ENCODE results near the gene ZNF678. TPM values are rescaled to one million over a fixed set of nuclear protein-coding genes. Genes with fewer than 3 reads are reported as not detected.

ZNF678 gene
- total and polyA plus RNA-seq, 2 experiments from 2014 or later = 0.86 to 1.7 TPM

- no peaks in the 10 kb centered on the region for H3K27me3 ChIP-seq (replicated peaks; ENCODE audit: insufficient read depth)
- H3F3A ChIP-seq (ENCODE audit: insufficient read depth) = no peaks in the 10 kb centered on the region
- no peak overlapping the region for H3K4me3 ChIP-seq
- H3K9me2 ChIP-seq (ENCODE audit: insufficient read depth) = no peaks in the 10 kb centered on the region
- TF ChIP-seq EZH2phosphoT487 (IDR thresholded peaks at IDR 0.05; ENCODE audit: insufficient read depth, low read depth) = no peak
- TF ChIP-seq EZH2 (IDR thresholded peaks at IDR 0.05; ENCODE audit: insufficient read depth, poor library complexity, severe bottlenecking) = no peak
- no peaks in the 10 kb centered on the region for H3K9me3 ChIP-seq (ENCODE audit: low read depth)
- no peak for DNase-seq
- H3K4me1 ChIP-seq (ENCODE audit: insufficient read depth) = no peaks in the 10 kb centered on the region
- no peaks in the 10 kb centered on the region for H3K36me3 ChIP-seq (ENCODE audit: low read depth)
- WGBS, 2 experiments (ENCODE audit: low coverage in 1 of 2, low lambda C conversion rate in 2 of 2, missing lambda C conversion rate in 2 of 2) = 73 to 81% methylated on average over 5 of the region's 5 CpGs
- H3K79me2 ChIP-seq (ENCODE audit: insufficient read depth) = no peaks in the 10 kb centered on the region
- no peaks in the 10 kb centered on the region for H4K20me1 ChIP-seq (ENCODE audit: insufficient read depth)
- H3K9ac ChIP-seq = no peak overlapping the region
- no peak overlapping the region for H3K4me2 ChIP-seq (ENCODE audit: unreplicated experiment)
- in situ Hi-C loops (cut with MboI) = no loop called here
- no peak overlapping the region for H3K27ac ChIP-seq
- H2AFZ ChIP-seq = no peak overlapping the region
Measured at GRCh38 chr1:227545361-227545760, 18.0 kb upstream of the ZNF678 start.

DNA sequence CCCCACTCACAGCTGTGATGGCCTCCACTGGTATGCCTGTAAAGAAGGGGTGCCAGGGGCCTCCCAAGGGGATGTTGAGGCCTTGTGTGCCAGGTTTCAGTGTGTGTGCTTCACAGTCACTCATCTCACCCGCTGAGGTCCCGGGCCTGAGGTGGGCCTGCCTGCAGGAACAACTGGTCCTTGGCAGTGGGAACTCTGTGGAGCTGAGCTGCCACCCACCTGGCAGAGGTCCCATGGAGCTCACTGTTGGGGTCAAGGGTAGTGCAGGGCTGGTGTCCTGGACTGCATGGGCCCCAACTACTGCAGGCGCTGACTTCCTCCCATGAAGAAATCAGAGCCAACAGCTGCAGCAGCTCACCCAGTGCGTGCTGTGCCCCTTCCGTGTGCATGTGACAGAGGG, 17.3 kb upstream of the ZNF678 start:
- no peaks in the 10 kb centered on the region for H3K27me3 ChIP-seq (replicated peaks; ENCODE audit: insufficient read depth)
- no peaks in the 10 kb centered on the region for H3K79me2 ChIP-seq (ENCODE audit: insufficient read depth)
- no peak overlapping the region for H2AFZ ChIP-seq
- H3K9ac ChIP-seq = no peak overlapping the region
- no peaks in the 10 kb centered on the region for H4K20me1 ChIP-seq (ENCODE audit: insufficient read depth)
- no peak overlapping the region for H3K27ac ChIP-seq
- TF ChIP-seq EZH2phosphoT487 (IDR thresholded peaks at IDR 0.05; ENCODE audit: insufficient read depth, low read depth) = no peak
- TF ChIP-seq EZH2 (IDR thresholded peaks at IDR 0.05; ENCODE audit: insufficient read depth, poor library complexity, severe bottlenecking) = no peak
- no peak overlapping the region for H3K4me3 ChIP-seq
- no peaks in the 10 kb centered on the region for H3K9me2 ChIP-seq (ENCODE audit: insufficient read depth)
- no peaks in the 10 kb centered on the region for H3K36me3 ChIP-seq (ENCODE audit: low read depth)
- H3K4me2 ChIP-seq (ENCODE audit: unreplicated experiment) = no peak overlapping the region
- in situ Hi-C loops (cut with MboI) = no loop called here
- H3F3A ChIP-seq (ENCODE audit: insufficient read depth) = no peaks in the 10 kb centered on the region
- 80 to 88% methylated on average over 5 of the region's 5 CpGs for WGBS, 2 experiments (ENCODE audit: low coverage in 1 of 2, low lambda C conversion rate in 2 of 2, missing lambda C conversion rate in 2 of 2)
- H3K4me1 ChIP-seq (ENCODE audit: insufficient read depth) = no peaks in the 10 kb centered on the region
- DNase-seq = no peak
- no peaks in the 10 kb centered on the region for H3K9me3 ChIP-seq (ENCODE audit: low read depth)

DNA sequence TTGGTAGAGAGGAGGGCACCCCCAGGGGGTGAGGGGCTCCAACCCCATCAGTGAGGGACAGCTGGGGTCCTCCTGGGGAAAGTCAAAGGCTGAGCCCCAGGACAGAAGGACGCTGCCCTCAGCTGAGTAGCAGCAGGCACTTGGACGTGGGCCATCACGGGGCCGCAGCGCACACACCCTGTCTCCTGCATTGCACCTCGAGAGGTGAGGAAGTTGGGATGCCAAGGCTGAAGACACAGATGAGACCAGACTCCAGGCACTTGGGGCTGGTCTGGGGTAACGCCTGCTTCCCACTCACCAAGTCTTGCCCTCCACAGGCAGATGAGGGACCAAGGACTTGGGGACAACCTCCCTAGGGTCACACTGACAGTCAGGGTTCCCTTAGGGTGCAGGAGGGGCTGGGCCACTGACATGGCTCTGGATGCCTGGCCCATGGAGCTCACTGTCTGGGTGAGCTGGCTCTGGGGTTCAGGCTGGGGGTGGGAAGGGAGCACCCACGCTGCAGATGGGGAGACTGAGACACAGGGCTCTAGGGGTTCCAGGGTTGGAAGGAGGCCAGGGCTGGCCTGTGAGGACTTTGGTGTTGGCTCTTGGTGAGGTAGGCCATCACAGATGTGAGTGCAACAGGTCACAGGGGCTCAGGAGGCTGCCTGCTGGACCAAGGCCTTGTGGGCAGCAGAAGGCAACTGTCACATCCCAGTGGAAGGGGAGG, 16.6 kb upstream of the ZNF678 start:
- Histone ChIP-seq H3K4me2 (ENCODE audit: unreplicated experiment) (no peak overlapping the region), H4K20me1 (ENCODE audit: insufficient read depth) (no peaks in the 10 kb centered on the region), H3F3A (ENCODE audit: insufficient read depth) (no peaks in the 10 kb centered on the region), H3K9me2 (ENCODE audit: insufficient read depth) (no peaks in the 10 kb centered on the region), H3K9me3 (ENCODE audit: low read depth) (no peaks in the 10 kb centered on the region), H3K4me1 (ENCODE audit: insufficient read depth) (no peaks in the 10 kb centered on the region), H3K79me2 (ENCODE audit: insufficient read depth) (no peaks in the 10 kb centered on the region), H3K4me3 (no peak overlapping the region), H2AFZ (no peak overlapping the region), H3K9ac (no peak overlapping the region), H3K27ac (no peak overlapping the region), H3K27me3 (replicated peaks; ENCODE audit: insufficient read depth) (no peaks in the 10 kb centered on the region), H3K36me3 (ENCODE audit: low read depth) (no peaks in the 10 kb centered on the region)
- in situ Hi-C loops (cut with MboI) = no loop called here
- 83 to 84% methylated on average over 8 of the region's 8 CpGs for WGBS, 2 experiments (ENCODE audit: low coverage in 1 of 2, low lambda C conversion rate in 2 of 2, missing lambda C conversion rate in 2 of 2)
- no peak for DNase-seq
- TF ChIP-seq EZH2 (IDR thresholded peaks at IDR 0.05; ENCODE audit: insufficient read depth, poor library complexity, severe bottlenecking) (no peak), EZH2phosphoT487 (IDR thresholded peaks at IDR 0.05; ENCODE audit: insufficient read depth, low read depth) (no peak)

GRCh38 chr1:227547310-227548118, 15.8 kb upstream of the ZNF678 start:
- H3K4me1 ChIP-seq (ENCODE audit: insufficient read depth) = no peaks in the 10 kb centered on the region
- H3K36me3 ChIP-seq (ENCODE audit: low read depth) = no peaks in the 10 kb centered on the region
- H3K9me2 ChIP-seq (ENCODE audit: insufficient read depth) = no peaks in the 10 kb centered on the region
- H3K9ac ChIP-seq = no peak overlapping the region
- no peaks in the 10 kb centered on the region for H3K79me2 ChIP-seq (ENCODE audit: insufficient read depth)
- H3K27me3 ChIP-seq (replicated peaks; ENCODE audit: insufficient read depth) = no peaks in the 10 kb centered on the region
- H3K9me3 ChIP-seq (ENCODE audit: low read depth) = no peaks in the 10 kb centered on the region
- in situ Hi-C loops (cut with MboI) = no loop called here
- no peak overlapping the region for H3K4me3 ChIP-seq
- WGBS, 2 experiments (ENCODE audit: low coverage in 1 of 2, low lambda C conversion rate in 2 of 2, missing lambda C conversion rate in 2 of 2) = 41 to 42% methylated on average over 7 to 8 of the region's 8 CpGs
- no peak for TF ChIP-seq EZH2 (IDR thresholded peaks at IDR 0.05; ENCODE audit: insufficient read depth, poor library complexity, severe bottlenecking)
- no peak for TF ChIP-seq EZH2phosphoT487 (IDR thresholded peaks at IDR 0.05; ENCODE audit: insufficient read depth, low read depth)
- H3F3A ChIP-seq (ENCODE audit: insufficient read depth) = no peaks in the 10 kb centered on the region
- no peak overlapping the region for H2AFZ ChIP-seq
- no peak for DNase-seq
- no peak overlapping the region for H3K27ac ChIP-seq
- no peak overlapping the region for H3K4me2 ChIP-seq (ENCODE audit: unreplicated experiment)
- no peaks in the 10 kb centered on the region for H4K20me1 ChIP-seq (ENCODE audit: insufficient read depth)

Data from GM23248 (cell line).